Lower leg skin (tissue), 3 donors: ENCODE data around the gene MGMT.

Source experiments
- POLR2A ChIP-seq, 2 donors: fragments of 450-650 bp; IDR thresholded peaks; one replicate each; pipeline ENCODE4 v1.6.1; 2016 to 2017; ENCODE audit warnings: antibody characterized with exemption in 2 of 2, mild to moderate bottlenecking in 1 of 2, moderate library complexity in 1 of 2
- TF ChIP-seq, protein P1 (sequence below), 3 donors: fragments of 450-650 bp; IDR thresholded peaks; one replicate each; pipeline ENCODE4 v1.5.1; 2016; ENCODE audit warnings: antibody characterized with exemption in 3 of 3, mild to moderate bottlenecking in 3 of 3, moderate library complexity in 2 of 3

DNA sequence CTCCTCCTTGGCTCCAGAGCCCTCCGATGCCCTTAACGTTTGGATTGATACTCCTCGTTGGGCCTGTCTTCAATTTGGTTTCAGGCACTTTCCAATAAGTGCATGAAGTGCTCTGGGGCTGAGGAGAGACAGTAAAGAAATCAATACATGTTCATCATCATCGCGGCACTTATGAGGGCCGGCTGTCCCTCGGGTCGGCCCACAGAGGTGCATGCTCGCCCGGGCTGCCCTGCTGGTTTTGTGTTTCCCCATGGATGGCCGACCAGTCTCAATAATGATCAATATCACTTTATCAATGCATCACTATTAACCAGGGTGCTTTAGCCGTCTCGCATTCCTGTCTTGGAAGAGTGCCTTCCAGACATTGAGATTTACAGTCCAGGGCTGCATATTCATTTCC is 342.8 kb downstream of the MGMT start:
- TF ChIP-seq, protein P1, sequence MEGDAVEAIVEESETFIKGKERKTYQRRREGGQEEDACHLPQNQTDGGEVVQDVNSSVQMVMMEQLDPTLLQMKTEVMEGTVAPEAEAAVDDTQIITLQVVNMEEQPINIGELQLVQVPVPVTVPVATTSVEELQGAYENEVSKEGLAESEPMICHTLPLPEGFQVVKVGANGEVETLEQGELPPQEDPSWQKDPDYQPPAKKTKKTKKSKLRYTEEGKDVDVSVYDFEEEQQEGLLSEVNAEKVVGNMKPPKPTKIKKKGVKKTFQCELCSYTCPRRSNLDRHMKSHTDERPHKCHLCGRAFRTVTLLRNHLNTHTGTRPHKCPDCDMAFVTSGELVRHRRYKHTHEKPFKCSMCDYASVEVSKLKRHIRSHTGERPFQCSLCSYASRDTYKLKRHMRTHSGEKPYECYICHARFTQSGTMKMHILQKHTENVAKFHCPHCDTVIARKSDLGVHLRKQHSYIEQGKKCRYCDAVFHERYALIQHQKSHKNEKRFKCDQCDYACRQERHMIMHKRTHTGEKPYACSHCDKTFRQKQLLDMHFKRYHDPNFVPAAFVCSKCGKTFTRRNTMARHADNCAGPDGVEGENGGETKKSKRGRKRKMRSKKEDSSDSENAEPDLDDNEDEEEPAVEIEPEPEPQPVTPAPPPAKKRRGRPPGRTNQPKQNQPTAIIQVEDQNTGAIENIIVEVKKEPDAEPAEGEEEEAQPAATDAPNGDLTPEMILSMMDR (IDR thresholded peaks at IDR 0.05), result no peak
- TF ChIP-seq POLR2A (IDR thresholded peaks at IDR 0.05), result no peak
